K562 (cell line): ENCODE measurements around the gene ACOT7. TPM values are rescaled to one million over a fixed set of nuclear protein-coding genes. Genes with fewer than 3 reads are reported as not detected.

Experiments
- ARID3B ChIP-seq: fragments of 250-450 bp; sonication (Bioruptor Pico); IDR thresholded peaks from 2 replicates; pipeline ENCODE4 v1.4.0; 2020; ENCODE audit warnings: borderline replicate concordance
- CREB5 ChIP-seq: fragments of 250-450 bp; sonication (Bioruptor Pico); IDR thresholded peaks from 2 replicates; pipeline ENCODE4 v1.5.0; 2020; ENCODE audit warnings: mild to moderate bottlenecking
- EGR1 ChIP-seq: fragments of 450-650 bp; conservative IDR thresholded peaks from 2 replicates; pipeline ENCODE4 v1.6.1; 2017; ENCODE audit warnings: mild to moderate bottlenecking
- ILK ChIP-seq: fragments of 450-650 bp; IDR thresholded peaks from 2 replicates; pipeline ENCODE4 v1.6.1; 2016; ENCODE audit warnings: missing genetic modification characterization, low read depth, mild to moderate bottlenecking, missing compliant biosample characterization, moderate library complexity, borderline replicate concordance
- PHF8 ChIP-seq: fragments of 200-600 bp; sonication (generic); IDR thresholded peaks from 2 replicates; pipeline ENCODE4 v1.6.1; 2012; ENCODE audit warnings: mixed run types, mild to moderate bottlenecking, inconsistent platforms, low read length, moderate library complexity, borderline replicate concordance
- RB1 ChIP-seq: fragments of 450-650 bp; IDR thresholded peaks from 2 replicates; pipeline ENCODE4 v1.6.1; 2017; ENCODE audit warnings: low read depth, mild to moderate bottlenecking
- ZKSCAN1 ChIP-seq: fragments of 150-350 bp; IDR thresholded peaks from 2 replicates; pipeline ENCODE4 v1.6.1; 2016; ENCODE audit warnings: low read depth, low read length
- polyA plus RNA-seq, 8 experiments: library from polyadenylated mRNA; depleted of rRNA in 4 of 8; stranded (reverse) in 5 of 8; unstranded in 3 of 8; fragments of >200 nt; fragmentation: Nextera tagmentation in 2 of 8; fragmentation: Illumina TruSeq in 1 of 8; extraction: Ambion mirVana in 2 of 8; extraction: Trizol in 1 of 8; gene quantifications; 2 replicates each; pipeline versions ENCODE4 v1.2.1 to v1.2.3, GENCODE V29; 2011 to 2014; ENCODE audit warnings: inconsistent platforms in 1 of 8, missing spikeins in 1 of 8
- total RNA-seq, 7 experiments: library from RNA; depleted of rRNA in 6 of 7; stranded (reverse); fragments of >200 nt in 6 of 7; fragmentation: Illumina TruSeq in 2 of 7; extraction: Trizol in 2 of 7; gene quantifications; 2 replicates each; pipeline versions ENCODE4 v1.2.1 to v1.2.3, GENCODE V29; 2011 to 2021; ENCODE audit warnings: low replicate concordance in 1 of 7

ACOT7 gene
- total and polyA plus RNA-seq, 9 of the 15 experiments (the other 6 are each of a cell fraction or from before 2014, with no cell fraction given): 7.0 to 92.6 (median 37.2) TPM

GRCh38 chr1:6260433-6260934 lies 133.1 kb downstream of the ACOT7 start (continued):
- no peak for TF ChIP-seq CREB5 (CRISPR knock-in tag)
- TF ChIP-seq ILK: no peak
- no peak for TF ChIP-seq ZKSCAN1
- TF ChIP-seq RB1: peak; percentile 20; the same call in 1 of the 2 replicates
- peak; percentile 8; the same call in 1 of the 2 replicates for TF ChIP-seq EGR1
- TF ChIP-seq ARID3B (CRISPR knock-in tag): no peak
- peak; percentile 26; the same call in 1 of the 2 replicates for TF ChIP-seq PHF8
